Liver (tissue), 9 donors: ENCODE results near the gene HIP1R. TPM values are rescaled to one million over a fixed set of nuclear protein-coding genes. Genes with fewer than 3 reads are reported as not detected.
A peak's percentile ranks its signal among the peaks of the same experiment; 100 is the strongest.

Experiments
- DNase-seq: peaks from one replicate; pipeline ENCODE4 v3.0.0-alpha.2; 2017; ENCODE audit warnings: low spot score
- H3K27ac ChIP-seq, 2 donors: one replicate each; pipeline ENCODE4 v1.7.0; 2013; ENCODE audit warnings: inconsistent platforms in 2 of 2, low read length in 2 of 2, control low read depth in 1 of 2, low read depth in 1 of 2, mild to moderate bottlenecking in 1 of 2
- H3K27me3 ChIP-seq, 4 donors: one replicate each; pipeline versions ENCODE4 v1.6.1 to v1.7.0; 2013; ENCODE audit warnings: low read length in 3 of 4, inconsistent platforms in 1 of 4, mild to moderate bottlenecking in 1 of 4, moderate library complexity in 1 of 4; ENCODE audit not compliant: control insufficient read depth in 4 of 4, insufficient read depth in 4 of 4
- H3K36me3 ChIP-seq, 4 donors: one replicate each; pipeline versions ENCODE4 v1.6.1 to v1.7.0; 2013; ENCODE audit warnings: low read length in 3 of 4, mild to moderate bottlenecking in 3 of 4, low read depth in 1 of 4, moderate library complexity in 1 of 4; ENCODE audit not compliant: control insufficient read depth in 4 of 4, insufficient read depth in 3 of 4
- H3K4me1 ChIP-seq, 4 donors: one replicate each; pipeline versions ENCODE4 v1.6.1 to v1.7.0; 2013; ENCODE audit warnings: low read length in 3 of 4, mild to moderate bottlenecking in 3 of 4, moderate library complexity in 1 of 4; ENCODE audit not compliant: control insufficient read depth in 4 of 4, insufficient read depth in 4 of 4
- H3K4me3 ChIP-seq, 3 donors: one replicate each; pipeline versions ENCODE4 v1.6.1 to v1.7.0; 2013; ENCODE audit warnings: low read length in 3 of 3, control low read depth in 1 of 3, low read depth in 1 of 3, mild to moderate bottlenecking in 1 of 3
- H3K9ac ChIP-seq, 2 donors: one replicate each; pipeline ENCODE4 v1.7.0; 2013; ENCODE audit warnings: low read length in 2 of 2, mild to moderate bottlenecking in 2 of 2, moderate library complexity in 2 of 2, control low read depth in 1 of 2, low read depth in 1 of 2
- H3K9me3 ChIP-seq, 4 donors: one replicate each; pipeline versions ENCODE4 v1.6.1 to v1.7.0; 2013; ENCODE audit warnings: low read length in 3 of 4; ENCODE audit not compliant: control insufficient read depth in 4 of 4
- EGR1 ChIP-seq, 2 donors: IDR thresholded peaks; 2 replicates each; pipeline ENCODE4 v1.6.1; 2016 to 2018; ENCODE audit warnings: antibody characterized with exemption in 2 of 2, low read depth in 2 of 2
- FOXA1 ChIP-seq: IDR thresholded peaks from 2 replicates; pipeline ENCODE4 v1.6.1; 2016; ENCODE audit warnings: antibody characterized with exemption
- FOXA2 ChIP-seq: IDR thresholded peaks from 2 replicates; pipeline ENCODE4 v1.6.1; 2016; ENCODE audit warnings: antibody characterized with exemption
- GABPA ChIP-seq, 2 donors: IDR thresholded peaks in 1 of 2; conservative IDR thresholded peaks in 1 of 2; 2 replicates each; pipeline ENCODE4 v1.6.1; 2016; ENCODE audit warnings: antibody characterized with exemption in 2 of 2, mild to moderate bottlenecking in 1 of 2, moderate library complexity in 1 of 2
- HNF4A ChIP-seq, 2 donors: conservative IDR thresholded peaks; 2 replicates each; pipeline ENCODE4 v1.6.1; 2016; ENCODE audit warnings: antibody characterized with exemption in 2 of 2, mild to moderate bottlenecking in 2 of 2
- HNF4G ChIP-seq: IDR thresholded peaks from 2 replicates; pipeline ENCODE4 v1.6.1; 2016; ENCODE audit warnings: antibody characterized with exemption
- NR2F2 ChIP-seq: IDR thresholded peaks from 2 replicates; pipeline ENCODE4 v1.6.1; 2016; ENCODE audit warnings: antibody characterized with exemption
- RXRA ChIP-seq, 2 donors: IDR thresholded peaks; 2 replicates each; pipeline ENCODE4 v1.6.1; 2017 to 2018; ENCODE audit warnings: antibody characterized with exemption in 2 of 2, mild to moderate bottlenecking in 1 of 2
- SP1 ChIP-seq: IDR thresholded peaks from 2 replicates; pipeline ENCODE4 v1.6.1; 2018; ENCODE audit warnings: antibody characterized with exemption, mild to moderate bottlenecking
- YY1 ChIP-seq: IDR thresholded peaks from 2 replicates; pipeline ENCODE4 v1.6.1; 2016; ENCODE audit warnings: antibody characterized with exemption, mild to moderate bottlenecking
- WGBS: extraction: QIAGEN DNeasy Blood & Tissue Kit; methylation state at CpG from one replicate; pipeline ENCODE4 v1.1.7; 2013; 5-methylcytosine and 5-hydroxymethylcytosine counted together
- polyA plus RNA-seq, 2 donors: library from polyadenylated mRNA; stranded (reverse) in 1 of 2; unstranded in 1 of 2; fragments of 200-250 nt in 1 of 2; fragments of >200 nt in 1 of 2; fragmentation: Nextera tagmentation in 1 of 2; extraction: Ambion mirVana in 1 of 2; gene quantifications; one replicate each; pipeline versions ENCODE4 v1.2.1 to v1.2.3, GENCODE V29; 2013 to 2015
- total RNA-seq, 2 donors: library from RNA; depleted of rRNA; stranded (reverse); fragments of >200 nt; gene quantifications; one replicate each; pipeline ENCODE4 v1.2.3, GENCODE V29; 2014
- TF ChIP-seq, protein P1 (sequence below): IDR thresholded peaks from 2 replicates; pipeline ENCODE4 v1.6.1; 2016; ENCODE audit warnings: antibody characterized with exemption, mild to moderate bottlenecking
- TF ChIP-seq, protein P2 (sequence below): IDR thresholded peaks from 2 replicates; pipeline ENCODE4 v1.6.1; 2016; ENCODE audit warnings: antibody characterized with exemption
- TF ChIP-seq, protein P3 (sequence below): IDR thresholded peaks from 2 replicates; pipeline ENCODE4 v1.6.1; 2016; ENCODE audit warnings: antibody characterized with exemption
- donor health status: healthy.
- donor health status: healthy.
- donor health status: healthy.
- donor health status: healthy.
- donor health status: healthy.

HIP1R gene
- total and polyA plus RNA-seq, 4 donors: 12.4 to 52.5 (median 17.0) TPM

DNA sequence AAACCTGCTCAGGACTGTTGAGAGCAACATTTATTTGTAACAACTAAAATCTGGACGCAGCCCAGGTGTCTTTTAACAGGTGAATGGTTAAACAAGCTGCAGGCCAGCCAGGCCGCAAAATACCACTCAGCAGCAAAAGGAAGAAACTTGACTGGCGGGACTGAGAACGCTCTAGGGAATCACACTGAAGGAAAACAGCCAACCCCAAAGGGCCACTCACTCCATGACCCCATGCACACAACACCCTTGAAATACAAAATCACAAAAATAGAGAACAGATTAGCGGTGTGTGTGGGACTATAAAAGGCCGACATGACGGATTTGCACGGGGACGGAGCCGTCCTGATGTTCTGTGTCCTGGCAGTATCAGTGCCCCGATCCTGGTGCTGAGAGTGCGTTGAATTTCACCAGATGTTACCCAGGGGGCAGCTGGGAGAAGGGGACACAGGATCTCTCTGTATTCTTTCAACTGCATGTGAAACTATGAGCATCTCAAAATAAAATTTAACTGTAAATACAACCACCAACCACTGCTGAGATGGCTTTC is 37.6 kb downstream of the HIP1R start:
- H3K27me3 ChIP-seq: no peaks in the 10 kb centered on the region
- no peak overlapping the region for H3K4me3 ChIP-seq
- H3K27ac ChIP-seq: peak overlapping the region; percentile 24 to 71
- H3K4me1 ChIP-seq: peaks cover 12 to 66% (median 57%) of the 10 kb centered on the region in 4 donors
- peak overlapping the region; percentile 41 to 75 for H3K9ac ChIP-seq
- no peak for TF ChIP-seq HNF4A (conservative IDR thresholded peaks at IDR 0.05)
- TF ChIP-seq EGR1 (IDR thresholded peaks at IDR 0.05; ENCODE audit: low read depth in 2 of 2): no peak
- TF ChIP-seq NR2F2: no peak
- no peak for TF ChIP-seq YY1
- no peak for TF ChIP-seq GABPA (IDR thresholded peaks at IDR 0.05 in 1 of 2, conservative IDR thresholded peaks at IDR 0.05 in 1 of 2)
- TF ChIP-seq, protein P1, sequence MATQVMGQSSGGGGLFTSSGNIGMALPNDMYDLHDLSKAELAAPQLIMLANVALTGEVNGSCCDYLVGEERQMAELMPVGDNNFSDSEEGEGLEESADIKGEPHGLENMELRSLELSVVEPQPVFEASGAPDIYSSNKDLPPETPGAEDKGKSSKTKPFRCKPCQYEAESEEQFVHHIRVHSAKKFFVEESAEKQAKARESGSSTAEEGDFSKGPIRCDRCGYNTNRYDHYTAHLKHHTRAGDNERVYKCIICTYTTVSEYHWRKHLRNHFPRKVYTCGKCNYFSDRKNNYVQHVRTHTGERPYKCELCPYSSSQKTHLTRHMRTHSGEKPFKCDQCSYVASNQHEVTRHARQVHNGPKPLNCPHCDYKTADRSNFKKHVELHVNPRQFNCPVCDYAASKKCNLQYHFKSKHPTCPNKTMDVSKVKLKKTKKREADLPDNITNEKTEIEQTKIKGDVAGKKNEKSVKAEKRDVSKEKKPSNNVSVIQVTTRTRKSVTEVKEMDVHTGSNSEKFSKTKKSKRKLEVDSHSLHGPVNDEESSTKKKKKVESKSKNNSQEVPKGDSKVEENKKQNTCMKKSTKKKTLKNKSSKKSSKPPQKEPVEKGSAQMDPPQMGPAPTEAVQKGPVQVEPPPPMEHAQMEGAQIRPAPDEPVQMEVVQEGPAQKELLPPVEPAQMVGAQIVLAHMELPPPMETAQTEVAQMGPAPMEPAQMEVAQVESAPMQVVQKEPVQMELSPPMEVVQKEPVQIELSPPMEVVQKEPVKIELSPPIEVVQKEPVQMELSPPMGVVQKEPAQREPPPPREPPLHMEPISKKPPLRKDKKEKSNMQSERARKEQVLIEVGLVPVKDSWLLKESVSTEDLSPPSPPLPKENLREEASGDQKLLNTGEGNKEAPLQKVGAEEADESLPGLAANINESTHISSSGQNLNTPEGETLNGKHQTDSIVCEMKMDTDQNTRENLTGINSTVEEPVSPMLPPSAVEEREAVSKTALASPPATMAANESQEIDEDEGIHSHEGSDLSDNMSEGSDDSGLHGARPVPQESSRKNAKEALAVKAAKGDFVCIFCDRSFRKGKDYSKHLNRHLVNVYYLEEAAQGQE: no peak
- 32% methylated on average over 12 of the region's 12 CpGs for WGBS
- no peak for DNase-seq
- peaks cover 0 to 12% (median 3%) of the 10 kb centered on the region in 4 donors for H3K36me3 ChIP-seq
- H3K9me3 ChIP-seq: no peaks in the 10 kb centered on the region

DNA sequence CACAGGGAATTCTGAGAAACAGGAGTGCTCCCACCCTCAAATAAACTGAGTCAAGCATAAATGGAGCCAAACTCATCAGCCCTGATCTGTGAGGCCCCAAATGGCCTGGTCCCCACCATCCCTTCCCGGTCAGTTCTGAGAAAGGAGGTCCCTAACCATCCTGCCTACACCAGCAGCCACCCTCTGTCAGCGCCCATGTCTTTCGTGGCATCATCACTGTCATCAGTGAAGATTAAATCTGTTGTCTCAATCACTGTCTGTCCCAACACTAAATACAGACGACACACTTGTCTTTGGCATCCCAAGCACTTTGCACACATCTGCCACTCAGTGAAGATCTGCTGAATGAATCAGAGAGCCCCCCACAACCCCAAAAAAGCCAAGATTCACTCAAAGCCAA is 38.3 kb downstream of the HIP1R start:
- Histone ChIP-seq H3K27ac (no peak overlapping the region), H3K4me3 (no peak overlapping the region), H3K9me3 (no peaks in the 10 kb centered on the region), H3K27me3 (no peaks in the 10 kb centered on the region), H3K4me1 (peaks cover 12 to 60% (median 51%) of the 10 kb centered on the region in 4 donors), H3K9ac (no peak overlapping the region), H3K36me3 (peaks cover 0 to 10% (median 3%) of the 10 kb centered on the region in 4 donors)
- TF ChIP-seq, protein P1: no peak
- TF ChIP-seq HNF4G (no peak), HNF4A (conservative IDR thresholded peaks at IDR 0.05) (no peak), FOXA1 (no peak), SP1 (no peak), FOXA2 (no peak), EGR1 (IDR thresholded peaks at IDR 0.05; ENCODE audit: low read depth in 2 of 2) (no peak), NR2F2 (no peak), RXRA (IDR thresholded peaks at IDR 0.05) (no peak), GABPA (IDR thresholded peaks at IDR 0.05 in 1 of 2, conservative IDR thresholded peaks at IDR 0.05 in 1 of 2) (no peak)
- TF ChIP-seq, protein P2, sequence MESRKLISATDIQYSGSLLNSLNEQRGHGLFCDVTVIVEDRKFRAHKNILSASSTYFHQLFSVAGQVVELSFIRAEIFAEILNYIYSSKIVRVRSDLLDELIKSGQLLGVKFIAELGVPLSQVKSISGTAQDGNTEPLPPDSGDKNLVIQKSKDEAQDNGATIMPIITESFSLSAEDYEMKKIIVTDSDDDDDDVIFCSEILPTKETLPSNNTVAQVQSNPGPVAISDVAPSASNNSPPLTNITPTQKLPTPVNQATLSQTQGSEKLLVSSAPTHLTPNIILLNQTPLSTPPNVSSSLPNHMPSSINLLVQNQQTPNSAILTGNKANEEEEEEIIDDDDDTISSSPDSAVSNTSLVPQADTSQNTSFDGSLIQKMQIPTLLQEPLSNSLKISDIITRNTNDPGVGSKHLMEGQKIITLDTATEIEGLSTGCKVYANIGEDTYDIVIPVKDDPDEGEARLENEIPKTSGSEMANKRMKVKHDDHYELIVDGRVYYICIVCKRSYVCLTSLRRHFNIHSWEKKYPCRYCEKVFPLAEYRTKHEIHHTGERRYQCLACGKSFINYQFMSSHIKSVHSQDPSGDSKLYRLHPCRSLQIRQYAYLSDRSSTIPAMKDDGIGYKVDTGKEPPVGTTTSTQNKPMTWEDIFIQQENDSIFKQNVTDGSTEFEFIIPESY: no peak
- TF ChIP-seq, protein P3, sequence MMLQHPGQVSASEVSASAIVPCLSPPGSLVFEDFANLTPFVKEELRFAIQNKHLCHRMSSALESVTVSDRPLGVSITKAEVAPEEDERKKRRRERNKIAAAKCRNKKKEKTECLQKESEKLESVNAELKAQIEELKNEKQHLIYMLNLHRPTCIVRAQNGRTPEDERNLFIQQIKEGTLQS: no peak
- 90% methylated on average over 4 of the region's 4 CpGs for WGBS
- no peak for DNase-seq
